Parathyroid adenoma (tissue), 2 donors: ENCODE results near the gene CEP170B.

Experiments
- H2AFZ ChIP-seq: fragments of 300-600 bp; sonication (generic); one replicate; pipeline ENCODE4 v1.7.0; 2017; ENCODE audit warnings: antibody characterized with exemption, mild to moderate bottlenecking
- H3K27ac ChIP-seq: fragments of 300-600 bp; sonication (generic); one replicate; pipeline ENCODE4 v1.7.0; 2017
- H3K27me3 ChIP-seq: fragments of 300-600 bp; sonication (generic); one replicate; pipeline ENCODE4 v1.7.0; 2017; ENCODE audit warnings: low read length; ENCODE audit not compliant: control insufficient read depth, insufficient read depth
- H3K36me3 ChIP-seq: fragments of 300-600 bp; sonication (generic); one replicate; pipeline ENCODE4 v1.7.0; 2017; ENCODE audit warnings: low read length; ENCODE audit not compliant: control insufficient read depth, insufficient read depth
- H3K4me1 ChIP-seq: fragments of 300-600 bp; sonication (generic); one replicate; pipeline ENCODE4 v1.7.0; 2017; ENCODE audit warnings: control low read depth
- H3K4me2 ChIP-seq: fragments of 300-600 bp; sonication (generic); one replicate; pipeline ENCODE4 v1.7.0; 2017; ENCODE audit warnings: low read length
- H3K4me3 ChIP-seq: fragments of 300-600 bp; sonication (generic); one replicate; pipeline ENCODE4 v1.7.0; 2017; ENCODE audit warnings: low read depth, low read length
- H3K79me2 ChIP-seq: fragments of 300-600 bp; sonication (generic); one replicate; pipeline ENCODE4 v1.7.0; 2017; ENCODE audit warnings: control low read depth
- H3K9ac ChIP-seq: fragments of 300-600 bp; sonication (generic); one replicate; pipeline ENCODE4 v1.7.0; 2017; ENCODE audit warnings: mild to moderate bottlenecking
- H3K9me3 ChIP-seq: fragments of 300-600 bp; sonication (generic); one replicate; pipeline ENCODE4 v1.7.0; 2017; ENCODE audit warnings: low read length; ENCODE audit not compliant: control insufficient read depth
- TF ChIP-seq, protein P1 (sequence below): fragments of 300-600 bp; sonication (generic); IDR thresholded peaks from one replicate; pipeline ENCODE4 v1.7.0; 2017; ENCODE audit warnings: antibody characterized with exemption, mild to moderate bottlenecking
- donor health status: primary hyperparathyroidism.

Gene CEP170B

DNA sequence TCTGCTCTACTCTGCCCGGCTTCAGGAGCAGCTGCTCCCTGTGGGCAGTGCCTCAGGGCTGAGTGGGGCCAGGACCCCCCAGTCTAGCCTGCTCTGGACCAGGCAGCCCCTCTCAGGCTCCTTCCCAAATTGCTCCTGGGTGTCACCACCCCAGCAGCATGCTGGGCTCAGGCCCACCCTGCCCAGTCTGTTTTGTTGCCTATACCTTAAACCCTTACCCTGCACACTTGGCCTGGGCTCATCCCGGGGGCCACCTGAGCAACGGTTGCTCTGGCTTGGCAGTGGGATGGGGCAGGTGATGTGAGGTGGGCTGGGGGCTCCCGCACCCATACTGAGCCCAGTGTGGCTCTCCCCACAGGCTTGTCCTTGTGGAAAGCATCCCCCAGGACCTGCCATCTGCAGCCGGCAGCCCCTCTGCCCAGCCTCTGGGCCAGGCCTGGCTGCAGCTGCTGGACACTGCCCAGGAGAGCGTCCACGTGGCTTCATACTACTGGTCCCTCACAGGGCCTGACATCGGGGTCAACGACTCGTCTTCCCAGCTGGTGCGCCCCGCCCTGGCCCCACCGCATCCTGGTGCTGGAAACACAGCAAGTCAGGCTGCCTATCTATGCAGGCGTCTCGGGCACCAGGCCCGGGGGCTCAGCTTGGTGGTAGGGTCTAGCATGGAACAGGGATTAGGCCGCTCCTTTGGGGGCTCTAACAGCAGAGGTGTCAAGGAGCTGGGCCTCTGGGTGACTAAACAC is 63.5 kb downstream of the CEP170B start:
- H3K27me3 ChIP-seq: no peaks in the 10 kb centered on the region
- peaks cover 4% of the 10 kb centered on the region for H3K4me1 ChIP-seq
- no peak overlapping the region for H3K9ac ChIP-seq
- TF ChIP-seq, protein P1, sequence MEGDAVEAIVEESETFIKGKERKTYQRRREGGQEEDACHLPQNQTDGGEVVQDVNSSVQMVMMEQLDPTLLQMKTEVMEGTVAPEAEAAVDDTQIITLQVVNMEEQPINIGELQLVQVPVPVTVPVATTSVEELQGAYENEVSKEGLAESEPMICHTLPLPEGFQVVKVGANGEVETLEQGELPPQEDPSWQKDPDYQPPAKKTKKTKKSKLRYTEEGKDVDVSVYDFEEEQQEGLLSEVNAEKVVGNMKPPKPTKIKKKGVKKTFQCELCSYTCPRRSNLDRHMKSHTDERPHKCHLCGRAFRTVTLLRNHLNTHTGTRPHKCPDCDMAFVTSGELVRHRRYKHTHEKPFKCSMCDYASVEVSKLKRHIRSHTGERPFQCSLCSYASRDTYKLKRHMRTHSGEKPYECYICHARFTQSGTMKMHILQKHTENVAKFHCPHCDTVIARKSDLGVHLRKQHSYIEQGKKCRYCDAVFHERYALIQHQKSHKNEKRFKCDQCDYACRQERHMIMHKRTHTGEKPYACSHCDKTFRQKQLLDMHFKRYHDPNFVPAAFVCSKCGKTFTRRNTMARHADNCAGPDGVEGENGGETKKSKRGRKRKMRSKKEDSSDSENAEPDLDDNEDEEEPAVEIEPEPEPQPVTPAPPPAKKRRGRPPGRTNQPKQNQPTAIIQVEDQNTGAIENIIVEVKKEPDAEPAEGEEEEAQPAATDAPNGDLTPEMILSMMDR: no peak
- no peaks in the 10 kb centered on the region for H3K36me3 ChIP-seq
- no peak overlapping the region for H3K4me3 ChIP-seq
- H3K79me2 ChIP-seq: no peaks in the 10 kb centered on the region
- H3K27ac ChIP-seq: no peak overlapping the region
- no peaks in the 10 kb centered on the region for H3K9me3 ChIP-seq
- H3K4me2 ChIP-seq: no peak overlapping the region
- no peak overlapping the region for H2AFZ ChIP-seq

DNA sequence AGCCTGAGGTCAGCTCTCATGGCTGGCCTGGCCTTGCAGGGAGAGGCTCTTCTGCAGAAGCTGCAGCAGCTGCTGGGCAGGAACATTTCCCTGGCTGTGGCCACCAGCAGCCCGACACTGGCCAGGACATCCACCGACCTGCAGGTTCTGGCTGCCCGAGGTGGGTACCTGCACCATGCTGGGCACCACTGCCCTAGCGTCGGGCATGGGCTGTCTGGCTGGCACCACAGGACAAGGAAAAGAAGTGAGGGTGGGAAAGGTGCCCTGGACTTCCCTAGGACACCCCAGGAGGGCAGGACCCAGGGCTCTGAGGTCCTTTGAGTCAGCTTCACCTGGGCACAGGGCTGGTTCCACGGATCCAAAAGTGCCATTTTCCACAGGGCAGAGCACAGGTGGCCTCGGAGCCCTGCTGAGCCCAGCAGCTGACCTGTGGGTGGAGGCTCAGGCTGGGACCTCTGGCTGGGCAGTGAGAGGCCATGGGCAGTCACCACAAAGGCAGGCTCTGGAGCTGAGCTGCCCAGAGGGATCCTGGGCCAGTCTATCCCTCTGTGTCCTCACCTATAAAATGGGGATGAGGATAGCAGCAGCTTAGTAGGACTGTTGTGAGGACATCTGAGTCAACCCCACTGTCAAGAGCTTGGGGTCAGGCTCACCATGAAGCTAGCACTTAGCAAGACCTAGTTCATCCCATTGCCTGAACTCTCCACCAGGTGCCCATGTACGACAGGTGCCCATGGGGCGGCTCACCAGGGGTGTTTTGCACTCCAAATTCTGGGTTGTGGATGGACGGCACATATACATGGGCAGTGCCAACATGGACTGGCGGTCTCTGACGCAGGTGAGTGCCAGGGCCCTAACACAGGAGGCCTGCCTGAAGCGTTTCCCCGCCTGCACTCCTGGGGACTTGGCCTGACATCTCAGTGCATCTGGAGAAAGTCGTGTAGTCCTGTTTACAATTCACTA is 64.5 kb downstream of the CEP170B start:
- H3K27ac ChIP-seq: no peak overlapping the region
- no peak overlapping the region for H3K9ac ChIP-seq
- peaks cover 8% of the 10 kb centered on the region for H3K4me1 ChIP-seq
- H3K36me3 ChIP-seq: no peaks in the 10 kb centered on the region
- no peaks in the 10 kb centered on the region for H3K79me2 ChIP-seq
- no peak overlapping the region for H2AFZ ChIP-seq
- no peak overlapping the region for H3K4me3 ChIP-seq
- H3K27me3 ChIP-seq: no peaks in the 10 kb centered on the region
- TF ChIP-seq, protein P1: no peak
- H3K4me2 ChIP-seq: no peak overlapping the region
- H3K9me3 ChIP-seq: no peaks in the 10 kb centered on the region

DNA sequence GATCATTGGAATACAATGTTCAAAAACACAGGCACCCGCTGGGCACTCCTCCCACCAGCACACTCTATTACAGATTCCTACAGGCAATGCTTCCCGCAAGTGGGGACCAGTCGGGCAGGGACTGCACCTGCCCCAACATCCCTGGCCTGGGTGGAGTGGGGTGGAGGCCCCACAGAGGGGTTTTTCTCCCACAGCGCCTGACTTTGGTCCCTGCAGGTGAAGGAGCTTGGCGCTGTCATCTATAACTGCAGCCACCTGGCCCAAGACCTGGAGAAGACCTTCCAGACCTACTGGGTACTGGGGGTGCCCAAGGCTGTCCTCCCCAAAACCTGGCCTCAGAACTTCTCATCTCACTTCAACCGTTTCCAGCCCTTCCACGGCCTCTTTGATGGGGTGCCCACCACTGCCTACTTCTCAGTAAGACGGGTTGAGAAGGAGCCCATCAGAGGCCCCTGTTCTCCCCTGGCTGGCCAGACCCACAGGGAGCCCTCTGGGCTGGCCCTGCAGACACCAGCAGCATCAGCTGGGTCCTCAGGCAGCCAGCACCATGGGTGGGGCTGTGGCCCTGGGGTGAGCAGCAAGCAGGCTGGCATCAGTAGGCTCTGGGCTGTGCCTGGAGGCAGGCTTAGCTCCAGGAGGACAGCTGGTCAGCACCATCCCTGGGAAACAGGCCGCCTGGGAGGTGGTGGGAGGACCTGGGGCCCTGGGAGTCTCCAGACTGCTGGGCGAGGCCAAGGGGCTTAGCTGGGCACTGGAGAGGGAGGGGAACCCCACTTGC is 65.6 kb downstream of the CEP170B start:
- H3K9me3 ChIP-seq: no peaks in the 10 kb centered on the region
- TF ChIP-seq, protein P1: no peak
- H3K79me2 ChIP-seq: no peaks in the 10 kb centered on the region
- no peaks in the 10 kb centered on the region for H3K27me3 ChIP-seq
- H3K4me3 ChIP-seq: no peak overlapping the region
- H3K4me2 ChIP-seq: no peak overlapping the region
- H2AFZ ChIP-seq: no peak overlapping the region
- no peaks in the 10 kb centered on the region for H3K36me3 ChIP-seq
- peaks cover 20% of the 10 kb centered on the region for H3K4me1 ChIP-seq
- no peak overlapping the region for H3K27ac ChIP-seq
- no peak overlapping the region for H3K9ac ChIP-seq

DNA sequence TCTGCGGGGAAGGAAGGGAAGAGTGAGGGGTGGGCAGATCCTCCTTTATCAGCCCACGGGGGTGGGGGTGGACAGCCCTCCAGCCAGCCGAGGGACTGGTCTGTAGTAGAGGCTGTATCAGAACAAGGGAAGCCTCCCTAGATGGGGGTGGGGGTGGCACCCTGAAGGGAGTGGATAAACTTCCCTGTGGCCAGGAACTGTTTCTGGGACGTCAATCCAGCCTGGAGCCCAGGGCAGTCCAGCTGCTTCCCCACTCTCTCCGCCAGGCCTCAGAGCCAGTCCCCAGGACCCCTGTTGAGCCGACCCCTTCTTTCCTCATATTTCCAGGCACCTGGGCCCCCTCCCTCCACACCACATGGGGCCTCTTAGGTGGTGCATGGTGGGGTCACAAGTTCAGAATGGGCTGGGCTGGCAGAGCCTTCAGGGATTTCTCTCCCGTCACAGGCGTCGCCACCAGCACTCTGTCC is 66.3 kb downstream of the CEP170B start:
- Histone ChIP-seq H3K27ac (no peak overlapping the region), H2AFZ (no peak overlapping the region), H3K4me3 (no peak overlapping the region), H3K79me2 (no peaks in the 10 kb centered on the region), H3K9me3 (no peaks in the 10 kb centered on the region), H3K4me1 (peaks cover 21% of the 10 kb centered on the region), H3K9ac (no peak overlapping the region), H3K4me2 (no peak overlapping the region), H3K36me3 (no peaks in the 10 kb centered on the region), H3K27me3 (no peaks in the 10 kb centered on the region)
- TF ChIP-seq, protein P1: no peak
